ENCODE results near the gene PIGU. TPM values are rescaled to one million over a fixed set of nuclear protein-coding genes. Genes with fewer than 3 reads are reported as not detected.

The PIGU gene
- total and polyA plus RNA-seq, 2 donors (not counting 1 experiment from before 2014, with no cell fraction given) = 12.0 to 19.3 TPM

- TF ChIP-seq EZH2 (IDR thresholded peaks at IDR 0.05; ENCODE audit: borderline replicate concordance, insufficient read depth, low read depth, low read length, poor library complexity, severe bottlenecking) = no peak
- no peak for TF ChIP-seq CTCF (IDR thresholded peaks at IDR 0.05)
- no peak overlapping the region for H3K4me3 Mint-ChIP-seq
- no peak overlapping the region for H3K4me3 ChIP-seq (ENCODE audit: control extremely low read depth in 1 of 5, extremely low read depth in 1 of 5, insufficient read depth in 1 of 5, low read depth in 2 of 5, low read length in 4 of 5)
- H3K27me3 Mint-ChIP-seq = no peaks in the 10 kb centered on the region
- no peaks in the 10 kb centered on the region for H3K4me1 ChIP-seq (ENCODE audit: control insufficient read depth in 2 of 2, insufficient read depth in 2 of 2, low read length in 2 of 2)
- peaks cover 4 to 68% of the 10 kb centered on the region in 2 experiments for H3K36me3 ChIP-seq (replicated peaks in 1 of 2; ENCODE audit: control extremely low read depth in 1 of 2, control insufficient read depth in 1 of 2, extremely low read depth in 1 of 2, insufficient read depth in 2 of 2, low read length in 1 of 2)
- ChIA-PET POLR2A (no interaction called here), CTCF (interaction anchor here (0.6 to 1.0 kb wide), 2 partner anchors 59 to 343 kb away, joined by 3 read pairs; no protein-coding TSS in a partner anchor)
- H3K4me2 ChIP-seq (replicated peaks; ENCODE audit: low read depth, low read length, poor library complexity, severe bottlenecking) = no peak overlapping the region
- H3K27ac Mint-ChIP-seq = no peak overlapping the region
- no peak overlapping the region for H2AFZ ChIP-seq (ENCODE audit: insufficient read depth, low read depth, low read length, poor library complexity, severe bottlenecking)
- H3K79me2 ChIP-seq (ENCODE audit: control insufficient read depth, insufficient read depth, low read length) = peaks cover 12% of the 10 kb centered on the region
- H3K27me3 ChIP-seq (replicated peaks in 1 of 4; ENCODE audit: control extremely low read depth in 1 of 4, control insufficient read depth in 3 of 4, insufficient read depth in 4 of 4, low read length in 3 of 4) = no peaks in the 10 kb centered on the region
- peaks cover 5% of the 10 kb centered on the region for H3K4me1 Mint-ChIP-seq
- peaks cover 36% of the 10 kb centered on the region for H4K20me1 ChIP-seq (ENCODE audit: control insufficient read depth, insufficient read depth, low read length, poor library complexity, severe bottlenecking)
- no peak for DNase-seq
- no peak overlapping the region for H3K27ac ChIP-seq (ENCODE audit: low read length in 2 of 2)
- H3K9ac ChIP-seq (ENCODE audit: low read length) = no peak overlapping the region
- intact Hi-C loops (cut with micrococcal nuclease) = loop anchor here (5.0 kb wide), 1 partner anchor 222 kb away; no protein-coding TSS in a partner anchor
- H3K9me3 Mint-ChIP-seq (ENCODE audit: insufficient read depth) = no peaks in the 10 kb centered on the region
- no peak for ATAC-seq (ENCODE audit: low read depth)
- no peaks in the 10 kb centered on the region for H3K9me3 ChIP-seq (ENCODE audit: control extremely low read depth in 1 of 3, control insufficient read depth in 2 of 3, insufficient read depth in 1 of 3, low read length in 2 of 3)
- WGBS (ENCODE audit: insufficient coverage) = 100% methylated on average over 13 of the region's 15 CpGs
Measured at GRCh38 chr20:34534391-34535165, 142.3 kb downstream of the PIGU start.

- intact Hi-C loops (cut with micrococcal nuclease) = no loop called here
- Histone ChIP-seq H3K4me1 (ENCODE audit: control insufficient read depth in 2 of 2, insufficient read depth in 2 of 2, low read length in 2 of 2) (no peaks in the 10 kb centered on the region), H3K9ac (ENCODE audit: low read length) (no peak overlapping the region), H3K27me3 (replicated peaks in 1 of 4; ENCODE audit: control extremely low read depth in 1 of 4, control insufficient read depth in 3 of 4, insufficient read depth in 4 of 4, low read length in 3 of 4) (no peaks in the 10 kb centered on the region), H3K36me3 (replicated peaks in 1 of 2; ENCODE audit: control extremely low read depth in 1 of 2, control insufficient read depth in 1 of 2, extremely low read depth in 1 of 2, insufficient read depth in 2 of 2, low read length in 1 of 2) (peaks cover 4 to 82% of the 10 kb centered on the region in 2 experiments), H4K20me1 (ENCODE audit: control insufficient read depth, insufficient read depth, low read length, poor library complexity, severe bottlenecking) (peaks cover 47% of the 10 kb centered on the region), H3K79me2 (ENCODE audit: control insufficient read depth, insufficient read depth, low read length) (peaks cover 19% of the 10 kb centered on the region), H3K9me3 (ENCODE audit: control extremely low read depth in 1 of 3, control insufficient read depth in 2 of 3, insufficient read depth in 1 of 3, low read length in 2 of 3) (no peaks in the 10 kb centered on the region), H2AFZ (ENCODE audit: insufficient read depth, low read depth, low read length, poor library complexity, severe bottlenecking) (no peak overlapping the region), H3K4me3 (ENCODE audit: control extremely low read depth in 1 of 5, extremely low read depth in 1 of 5, insufficient read depth in 1 of 5, low read depth in 2 of 5, low read length in 4 of 5) (no peak overlapping the region), H3K4me2 (replicated peaks; ENCODE audit: low read depth, low read length, poor library complexity, severe bottlenecking) (no peak overlapping the region), H3K27ac (ENCODE audit: low read length in 2 of 2) (no peak overlapping the region)
- DNase-seq (no peak), ATAC-seq (ENCODE audit: low read depth) (no peak)
- 94% methylated on average over 7 of the region's 7 CpGs for WGBS (ENCODE audit: insufficient coverage)
- Mint-ChIP-seq H3K27me3 (no peaks in the 10 kb centered on the region), H3K9me3 (ENCODE audit: insufficient read depth) (no peaks in the 10 kb centered on the region), H3K27ac (no peak overlapping the region), H3K4me3 (no peak overlapping the region), H3K4me1 (peaks cover 2% of the 10 kb centered on the region)
- ChIA-PET CTCF (interaction anchor here (1.2 to 1.3 kb wide), 2 partner anchors 220 to 237 kb away, joined by 4 read pairs; no protein-coding TSS in a partner anchor), POLR2A (no interaction called here)
- TF ChIP-seq EZH2 (IDR thresholded peaks at IDR 0.05; ENCODE audit: borderline replicate concordance, insufficient read depth, low read depth, low read length, poor library complexity, severe bottlenecking) (no peak), CTCF (IDR thresholded peaks at IDR 0.05) (no peak)
Measured at GRCh38 chr20:34532756-34533155, 144.1 kb downstream of the PIGU start.
